GM12892 (cell line): ENCODE results near the gene EPSTI1.

Experiments
- POLR2A ChIP-seq: IDR thresholded peaks from 2 replicates; pipeline ENCODE4 v1.6.1; 2011; ENCODE audit warnings: low read depth, low read length, control low read depth
- POLR2AphosphoS5 ChIP-seq: IDR thresholded peaks from 2 replicates; pipeline ENCODE4 v1.6.1; 2011; ENCODE audit warnings: low read depth, low read length, control low read depth

GRCh38 chr13:42852136-42852535 is 139.9 kb downstream of the EPSTI1 start:
- TF ChIP-seq POLR2A (no peak), POLR2AphosphoS5 (no peak)
